K562 (cell line): ENCODE results near the gene DLGAP1. TPM values are rescaled to one million over a fixed set of nuclear protein-coding genes. Genes with fewer than 3 reads are reported as not detected.

Experiments
- EHMT2 ChIP-seq: fragments of 450-650 bp; IDR thresholded peaks from 2 replicates; pipeline ENCODE4 v1.6.1; 2018; ENCODE audit warnings: antibody characterized with exemption
- ETS2 ChIP-seq: IDR thresholded peaks from 2 replicates; pipeline ENCODE4 v1.6.1; 2016; ENCODE audit warnings: borderline replicate concordance, missing genetic modification characterization, mild to moderate bottlenecking, moderate library complexity, missing compliant biosample characterization; ENCODE audit not compliant: poor library complexity, severe bottlenecking
- NELFE ChIP-seq: IDR thresholded peaks from 2 replicates; pipeline ENCODE4 v1.6.1; 2011; ENCODE audit warnings: mild to moderate bottlenecking; ENCODE audit not compliant: insufficient read depth, insufficient read length
- SIN3B ChIP-seq: fragments of 450-650 bp; IDR thresholded peaks from 2 replicates; pipeline ENCODE4 v1.6.1; 2017; ENCODE audit warnings: low read depth, mild to moderate bottlenecking, moderate library complexity
- TAF15 ChIP-seq: fragments of 200-400 bp; formaldehyde crosslinking; IDR thresholded peaks from 2 replicates; pipeline ENCODE4 v1.6.1; 2017; ENCODE audit warnings: mild to moderate bottlenecking, low read depth, low read length, moderate library complexity
- XRCC4 ChIP-seq: IDR thresholded peaks from one replicate; pipeline ENCODE4 v1.6.1; 2011; ENCODE audit not compliant: insufficient read depth, insufficient read length; ENCODE audit errors: extremely low read depth
- ZNF3 ChIP-seq: fragments of 250-450 bp; sonication (Bioruptor Pico); IDR thresholded peaks from 2 replicates; pipeline ENCODE4 v1.5.0; 2021; ENCODE audit warnings: mild to moderate bottlenecking, moderate library complexity
- polyA plus RNA-seq, 8 experiments: library from polyadenylated mRNA; depleted of rRNA in 4 of 8; stranded (reverse) in 5 of 8; unstranded in 3 of 8; fragments of >200 nt; fragmentation: Nextera tagmentation in 2 of 8; fragmentation: Illumina TruSeq in 1 of 8; extraction: Ambion mirVana in 2 of 8; extraction: Trizol in 1 of 8; gene quantifications; 2 replicates each; pipeline versions ENCODE4 v1.2.1 to v1.2.3, GENCODE V29; 2011 to 2014; ENCODE audit warnings: inconsistent platforms in 1 of 8, missing spikeins in 1 of 8
- total RNA-seq, 7 experiments: library from RNA; depleted of rRNA in 6 of 7; stranded (reverse); fragments of >200 nt in 6 of 7; fragmentation: Illumina TruSeq in 2 of 7; extraction: Trizol in 2 of 7; gene quantifications; 2 replicates each; pipeline versions ENCODE4 v1.2.1 to v1.2.3, GENCODE V29; 2011 to 2021; ENCODE audit warnings: low replicate concordance in 1 of 7
- TF ChIP-seq, protein P1 (sequence below): fragments of 450-650 bp; IDR thresholded peaks from 2 replicates; pipeline ENCODE4 v1.6.1; 2018; ENCODE audit not compliant: partially characterized antibody
- TF ChIP-seq, protein P2 (sequence below): IDR thresholded peaks from 2 replicates; pipeline ENCODE4 v1.6.1; 2011; ENCODE audit not compliant: insufficient read length; ENCODE audit errors: extremely low read depth

Gene DLGAP1
- total and polyA plus RNA-seq, 9 of the 15 experiments (the other 6 are each of a cell fraction or from before 2014, with no cell fraction given): 0.04 to 0.22 (median 0.08) TPM

DNA sequence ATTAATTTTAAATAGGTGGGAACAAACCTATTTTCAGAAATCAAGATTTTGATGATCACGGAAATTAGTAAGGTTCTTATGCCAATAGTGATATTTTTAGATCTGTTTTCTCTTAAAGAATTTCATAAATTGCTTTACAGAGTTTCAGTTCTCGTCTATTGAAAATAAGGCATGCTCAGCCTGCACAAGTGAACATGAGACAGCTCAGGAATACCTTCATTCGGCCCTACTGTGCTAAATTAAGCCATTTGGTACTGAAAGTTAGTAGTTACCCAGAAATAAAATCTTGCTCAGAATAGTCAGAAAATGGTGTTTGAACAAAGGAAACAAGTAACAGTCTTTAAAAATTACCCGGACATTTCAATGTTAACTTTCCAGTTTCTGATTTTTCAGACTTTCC is 60.4 kb downstream of the DLGAP1 start (continued):
- TF ChIP-seq, protein P1, sequence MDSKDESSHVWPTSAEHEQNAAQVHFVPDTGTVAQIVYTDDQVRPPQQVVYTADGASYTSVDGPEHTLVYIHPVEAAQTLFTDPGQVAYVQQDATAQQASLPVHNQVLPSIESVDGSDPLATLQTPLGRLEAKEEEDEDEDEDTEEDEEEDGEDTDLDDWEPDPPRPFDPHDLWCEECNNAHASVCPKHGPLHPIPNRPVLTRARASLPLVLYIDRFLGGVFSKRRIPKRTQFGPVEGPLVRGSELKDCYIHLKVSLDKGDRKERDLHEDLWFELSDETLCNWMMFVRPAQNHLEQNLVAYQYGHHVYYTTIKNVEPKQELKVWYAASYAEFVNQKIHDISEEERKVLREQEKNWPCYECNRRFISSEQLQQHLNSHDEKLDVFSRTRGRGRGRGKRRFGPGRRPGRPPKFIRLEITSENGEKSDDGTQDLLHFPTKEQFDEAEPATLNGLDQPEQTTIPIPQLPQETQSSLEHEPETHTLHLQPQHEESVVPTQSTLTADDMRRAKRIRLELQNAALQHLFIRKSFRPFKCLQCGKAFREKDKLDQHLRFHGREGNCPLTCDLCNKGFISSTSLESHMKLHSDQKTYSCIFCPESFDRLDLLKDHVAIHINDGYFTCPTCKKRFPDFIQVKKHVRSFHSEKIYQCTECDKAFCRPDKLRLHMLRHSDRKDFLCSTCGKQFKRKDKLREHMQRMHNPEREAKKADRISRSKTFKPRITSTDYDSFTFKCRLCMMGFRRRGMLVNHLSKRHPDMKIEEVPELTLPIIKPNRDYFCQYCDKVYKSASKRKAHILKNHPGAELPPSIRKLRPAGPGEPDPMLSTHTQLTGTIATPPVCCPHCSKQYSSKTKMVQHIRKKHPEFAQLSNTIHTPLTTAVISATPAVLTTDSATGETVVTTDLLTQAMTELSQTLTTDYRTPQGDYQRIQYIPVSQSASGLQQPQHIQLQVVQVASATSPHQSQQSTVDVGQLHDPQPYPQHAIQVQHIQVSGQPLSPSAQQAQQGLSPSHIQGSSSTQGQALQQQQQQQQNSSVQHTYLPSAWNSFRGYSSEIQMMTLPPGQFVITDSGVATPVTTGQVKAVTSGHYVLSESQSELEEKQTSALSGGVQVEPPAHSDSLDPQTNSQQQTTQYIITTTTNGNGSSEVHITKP: no peak
- TF ChIP-seq SIN3B: no peak
- no peak for TF ChIP-seq XRCC4
- TF ChIP-seq TAF15: no peak
- no peak for TF ChIP-seq NELFE
- TF ChIP-seq ZNF3 (CRISPR knock-in tag): no peak
- TF ChIP-seq EHMT2: no peak
- no peak for TF ChIP-seq ETS2 (tag)
- TF ChIP-seq, protein P2, sequence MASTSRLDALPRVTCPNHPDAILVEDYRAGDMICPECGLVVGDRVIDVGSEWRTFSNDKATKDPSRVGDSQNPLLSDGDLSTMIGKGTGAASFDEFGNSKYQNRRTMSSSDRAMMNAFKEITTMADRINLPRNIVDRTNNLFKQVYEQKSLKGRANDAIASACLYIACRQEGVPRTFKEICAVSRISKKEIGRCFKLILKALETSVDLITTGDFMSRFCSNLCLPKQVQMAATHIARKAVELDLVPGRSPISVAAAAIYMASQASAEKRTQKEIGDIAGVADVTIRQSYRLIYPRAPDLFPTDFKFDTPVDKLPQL: no peak
